Measurements from ENCODE around the gene ZNF22.
A peak's percentile ranks its signal among the peaks of the same experiment; 100 is the strongest.

The ZNF22 gene

DNA sequence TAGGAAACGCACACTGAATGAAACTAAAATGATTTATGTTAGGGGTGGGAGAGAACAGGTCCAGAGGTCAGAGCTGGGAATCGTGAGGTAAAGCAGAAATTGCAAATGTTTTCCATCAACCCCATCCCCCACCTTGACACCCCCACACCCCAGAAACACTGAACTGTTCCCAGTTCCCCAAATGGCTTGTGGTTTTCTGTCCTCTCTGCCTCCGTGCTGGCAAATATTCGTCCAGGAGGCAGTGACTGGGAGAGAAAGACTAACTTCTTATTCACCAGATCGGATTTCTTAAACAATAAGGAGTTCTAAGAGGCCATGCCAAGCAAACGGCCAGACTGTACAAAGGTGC, 41.9 kb upstream of the ZNF22 start:
- peak overlapping the region; percentile 60 for H3K27ac ChIP-seq (ENCODE audit: low read length)
- peak overlapping the region; percentile 85 to 90 for H3K4me3 ChIP-seq (ENCODE audit: low read length in 2 of 2)
- H3K36me3 ChIP-seq (ENCODE audit: control insufficient read depth in 2 of 2, insufficient read depth in 2 of 2, low read length in 2 of 2) = peaks cover 2 to 10% of the 10 kb centered on the region in 2 donors
- H3K4me1 ChIP-seq (ENCODE audit: control insufficient read depth, insufficient read depth, low read length) = peaks cover 58% of the 10 kb centered on the region
- H3K9me3 ChIP-seq (ENCODE audit: control insufficient read depth in 2 of 2, low read length in 2 of 2) = no peaks in the 10 kb centered on the region
- peak overlapping the region; percentile 70 to 75 for H3K9ac ChIP-seq (ENCODE audit: low read length in 2 of 2)
- no peaks in the 10 kb centered on the region for H3K27me3 ChIP-seq (ENCODE audit: control insufficient read depth in 1 of 2, insufficient read depth in 2 of 2, low read length in 2 of 2)

DNA sequence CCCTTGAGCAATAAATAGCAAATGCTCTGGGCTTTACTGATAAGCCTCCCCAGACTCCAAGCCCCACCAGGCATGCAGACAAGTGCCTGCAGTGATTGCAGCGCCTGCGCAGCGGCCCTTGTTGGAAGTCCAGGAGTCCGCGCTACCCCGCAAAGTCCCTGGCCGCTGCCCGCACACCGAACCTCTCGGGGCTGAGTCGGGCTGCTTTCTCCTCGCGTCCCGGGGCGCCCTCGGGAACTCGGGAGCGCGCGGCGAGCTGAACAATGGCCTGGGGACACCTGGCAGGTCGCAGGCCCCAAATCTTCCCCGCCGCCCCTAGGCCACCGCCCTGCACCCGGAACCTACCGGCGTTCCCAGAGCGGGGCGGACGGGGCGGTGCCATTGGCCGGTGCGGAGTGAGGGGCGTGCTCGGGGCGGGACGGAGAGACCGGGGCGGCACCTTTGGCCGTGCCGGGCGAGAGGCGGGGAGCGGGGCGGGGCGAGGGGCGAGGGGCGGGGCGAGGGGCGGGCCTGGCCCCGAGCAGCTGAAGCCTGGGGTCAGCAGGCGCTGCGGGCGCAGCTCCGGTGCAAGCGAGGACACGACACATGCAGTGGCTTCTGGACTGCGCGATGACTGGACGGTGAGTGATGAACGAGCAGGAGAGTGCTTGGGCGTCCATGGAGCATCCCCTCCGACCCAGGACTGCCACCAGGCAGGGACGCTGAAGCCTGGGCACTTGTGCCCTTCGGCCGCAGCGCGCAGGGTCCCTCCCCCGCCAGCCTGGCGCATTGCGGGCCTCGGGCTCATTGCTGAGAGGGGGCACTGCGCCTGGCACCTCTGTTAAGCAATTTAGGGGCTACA, 41.3 kb upstream of the ZNF22 start, which contains the start of gene RASSF4:
TSS of gene RASSF4 (plus strand) at position 556 of the 841 bp plus-strand sequence. CDS start 10,401 bp downstream, outside the sequence.
- Histone ChIP-seq H3K4me1 (ENCODE audit: control insufficient read depth, insufficient read depth, low read length) (peaks cover 62% of the 10 kb centered on the region), H3K4me3 (ENCODE audit: low read length in 2 of 2) (peak within 1 kb of the TSS; percentile 90 to 91), H3K9me3 (ENCODE audit: control insufficient read depth in 2 of 2, low read length in 2 of 2) (no peaks in the 10 kb centered on the region), H3K27me3 (ENCODE audit: control insufficient read depth in 1 of 2, insufficient read depth in 2 of 2, low read length in 2 of 2) (no peaks in the 10 kb centered on the region), H3K36me3 (ENCODE audit: control insufficient read depth in 2 of 2, insufficient read depth in 2 of 2, low read length in 2 of 2) (peaks cover 2 to 10% of the 10 kb centered on the region in 2 donors), H3K27ac (ENCODE audit: low read length) (peak within 1 kb of the TSS; percentile 60), H3K9ac (ENCODE audit: low read length in 2 of 2) (peak within 1 kb of the TSS; percentile 70 to 75)

DNA sequence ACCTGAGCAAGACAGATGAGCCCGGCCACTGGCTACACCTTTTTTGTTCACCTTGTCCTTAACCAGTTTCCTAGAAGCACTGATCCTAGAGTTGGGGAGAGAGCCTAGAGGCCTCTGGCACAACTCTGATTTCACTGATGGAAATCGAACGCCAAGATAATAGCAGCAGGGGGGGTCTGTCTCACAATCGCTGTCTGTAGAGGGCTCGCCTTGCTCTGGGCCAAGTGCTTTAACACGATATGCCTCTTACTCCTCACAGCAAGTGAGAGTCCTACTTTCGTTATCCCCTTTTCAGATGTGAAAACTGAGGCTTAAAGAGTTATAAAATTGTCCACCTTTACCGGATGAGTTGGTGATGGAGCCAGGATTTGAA, 40.6 kb upstream of the ZNF22 start:
- H3K9me3 ChIP-seq (ENCODE audit: control insufficient read depth in 2 of 2, low read length in 2 of 2) = no peaks in the 10 kb centered on the region
- no peaks in the 10 kb centered on the region for H3K27me3 ChIP-seq (ENCODE audit: control insufficient read depth in 1 of 2, insufficient read depth in 2 of 2, low read length in 2 of 2)
- H3K27ac ChIP-seq (ENCODE audit: low read length) = peak overlapping the region; percentile 37
- H3K9ac ChIP-seq (ENCODE audit: low read length in 2 of 2) = peak overlapping the region; percentile 60 to 69
- peaks cover 68% of the 10 kb centered on the region for H3K4me1 ChIP-seq (ENCODE audit: control insufficient read depth, insufficient read depth, low read length)
- H3K4me3 ChIP-seq (ENCODE audit: low read length in 2 of 2) = peak overlapping the region; percentile 90 to 91
- peaks cover 2 to 10% of the 10 kb centered on the region in 2 donors for H3K36me3 ChIP-seq (ENCODE audit: control insufficient read depth in 2 of 2, insufficient read depth in 2 of 2, low read length in 2 of 2)

DNA sequence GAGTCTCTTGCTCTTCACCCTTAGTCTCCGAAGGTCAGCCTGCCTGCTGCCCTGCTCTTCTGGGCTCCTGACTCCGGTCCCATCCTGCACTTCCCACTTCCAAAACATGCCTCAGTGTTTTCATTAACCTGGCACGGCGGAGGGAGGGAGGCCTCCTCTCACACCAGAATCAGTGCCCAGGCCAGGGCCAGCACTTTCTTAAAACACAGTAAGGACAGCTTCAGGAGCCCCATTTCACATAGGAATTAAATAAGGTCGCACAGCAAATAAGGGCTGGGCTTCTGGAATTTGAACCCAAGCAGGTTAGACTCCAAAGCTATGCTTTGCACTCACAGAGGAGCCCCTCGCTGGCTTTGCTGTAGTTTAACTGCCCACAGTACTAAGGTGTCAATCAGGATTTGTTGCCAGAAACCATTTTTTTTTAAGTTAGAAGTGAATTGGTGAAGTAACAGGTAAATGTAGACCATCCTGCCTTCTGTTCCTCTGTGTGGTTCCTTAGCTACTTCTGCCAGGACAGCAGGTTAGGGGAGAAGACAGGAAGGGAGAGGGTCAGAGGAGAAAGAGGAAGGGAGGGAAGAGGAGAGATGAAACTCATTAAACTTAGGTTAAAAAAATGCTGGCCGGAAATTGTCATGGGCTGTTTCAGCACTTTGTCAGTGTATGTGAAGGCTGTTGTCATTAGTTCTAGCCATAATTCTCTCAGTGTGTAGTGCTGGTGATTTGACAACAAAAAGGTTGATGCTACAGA, 40.1 kb upstream of the ZNF22 start:
- H3K4me3 ChIP-seq (ENCODE audit: low read length in 2 of 2) = peak overlapping the region; percentile 90 to 91
- H3K27me3 ChIP-seq (ENCODE audit: control insufficient read depth in 1 of 2, insufficient read depth in 2 of 2, low read length in 2 of 2) = no peaks in the 10 kb centered on the region
- peak overlapping the region; percentile 37 for H3K27ac ChIP-seq (ENCODE audit: low read length)
- H3K9me3 ChIP-seq (ENCODE audit: control insufficient read depth in 2 of 2, low read length in 2 of 2) = no peaks in the 10 kb centered on the region
- H3K9ac ChIP-seq (ENCODE audit: low read length in 2 of 2) = peak overlapping the region; percentile 60 to 69
- H3K36me3 ChIP-seq (ENCODE audit: control insufficient read depth in 2 of 2, insufficient read depth in 2 of 2, low read length in 2 of 2) = peaks cover 2 to 7% of the 10 kb centered on the region in 2 donors
- H3K4me1 ChIP-seq (ENCODE audit: control insufficient read depth, insufficient read depth, low read length) = peaks cover 70% of the 10 kb centered on the region

DNA sequence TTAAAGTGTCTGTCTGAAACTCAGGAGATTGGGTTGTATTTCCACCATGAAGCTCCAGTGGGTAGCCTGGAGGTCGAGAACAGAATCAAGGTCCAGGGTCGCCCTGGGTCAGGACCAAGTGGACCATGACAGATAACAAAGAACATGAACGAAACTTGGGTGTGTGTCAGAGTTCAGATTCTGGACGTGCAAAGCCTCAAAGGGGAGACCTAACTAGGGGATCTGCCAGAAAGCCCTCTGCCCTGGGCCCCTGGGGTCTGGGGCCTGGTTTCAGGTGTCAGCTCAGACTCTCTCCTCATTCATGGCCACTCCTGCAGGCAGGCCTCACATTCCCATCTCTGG, 39.5 kb upstream of the ZNF22 start:
- peak overlapping the region; percentile 5 to 69 for H3K9ac ChIP-seq (ENCODE audit: low read length in 2 of 2)
- H3K27me3 ChIP-seq (ENCODE audit: control insufficient read depth in 1 of 2, insufficient read depth in 2 of 2, low read length in 2 of 2) = no peaks in the 10 kb centered on the region
- no peak overlapping the region for H3K27ac ChIP-seq (ENCODE audit: low read length)
- no peaks in the 10 kb centered on the region for H3K9me3 ChIP-seq (ENCODE audit: control insufficient read depth in 2 of 2, low read length in 2 of 2)
- peaks cover 68% of the 10 kb centered on the region for H3K4me1 ChIP-seq (ENCODE audit: control insufficient read depth, insufficient read depth, low read length)
- peak overlapping the region in 1 of 2 donors; percentile 90 for H3K4me3 ChIP-seq (ENCODE audit: low read length in 2 of 2)
- peaks cover 0 to 2% of the 10 kb centered on the region in 2 donors for H3K36me3 ChIP-seq (ENCODE audit: control insufficient read depth in 2 of 2, insufficient read depth in 2 of 2, low read length in 2 of 2)

DNA sequence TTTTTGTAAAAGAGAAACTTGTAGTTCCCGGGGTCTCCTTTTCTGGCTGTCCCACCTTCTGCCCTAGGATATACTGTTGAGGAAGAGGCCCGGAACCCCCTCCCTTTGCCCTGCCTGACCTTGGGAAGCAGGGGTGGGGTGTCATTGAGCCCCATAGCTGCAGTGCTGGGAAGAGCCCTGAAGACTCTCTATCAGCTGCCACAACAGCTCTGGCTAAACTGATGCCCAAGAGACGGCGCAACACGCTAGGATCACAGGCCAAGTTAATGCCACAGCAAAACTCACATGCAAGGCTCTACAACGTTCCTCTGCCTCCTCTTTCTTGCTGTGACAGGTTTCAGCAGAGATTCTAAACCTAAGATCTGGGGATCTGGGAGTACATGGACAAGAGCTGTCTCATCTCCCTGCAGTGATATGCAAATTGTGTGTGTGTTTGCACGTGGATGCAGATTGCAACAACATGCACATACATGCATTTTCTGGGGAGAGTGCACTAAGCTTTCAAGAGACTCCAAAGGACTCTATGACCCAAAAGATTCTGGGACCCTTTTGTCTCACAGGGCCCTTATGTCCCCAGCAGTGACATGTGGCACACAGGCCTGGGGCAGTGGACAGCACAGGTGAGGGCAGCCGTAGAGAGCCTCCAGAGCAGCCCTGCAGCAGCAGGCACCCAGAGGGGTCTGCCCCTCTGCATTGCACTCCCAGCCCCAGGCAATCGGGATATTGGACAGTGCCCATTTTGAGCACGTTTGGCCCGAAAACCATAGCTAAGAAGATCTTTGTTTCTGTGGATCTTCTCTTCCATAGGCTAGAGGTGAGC, 38.6 kb upstream of the ZNF22 start:
- Histone ChIP-seq H3K27me3 (ENCODE audit: control insufficient read depth in 1 of 2, insufficient read depth in 2 of 2, low read length in 2 of 2) (no peaks in the 10 kb centered on the region), H3K27ac (ENCODE audit: low read length) (no peak overlapping the region), H3K4me1 (ENCODE audit: control insufficient read depth, insufficient read depth, low read length) (peaks cover 75% of the 10 kb centered on the region), H3K36me3 (ENCODE audit: control insufficient read depth in 2 of 2, insufficient read depth in 2 of 2, low read length in 2 of 2) (no peaks in the 10 kb centered on the region), H3K9me3 (ENCODE audit: control insufficient read depth in 2 of 2, low read length in 2 of 2) (no peaks in the 10 kb centered on the region), H3K9ac (ENCODE audit: low read length in 2 of 2) (no peak overlapping the region), H3K4me3 (ENCODE audit: low read length in 2 of 2) (peak overlapping the region in 1 of 2 donors; percentile 90)

DNA sequence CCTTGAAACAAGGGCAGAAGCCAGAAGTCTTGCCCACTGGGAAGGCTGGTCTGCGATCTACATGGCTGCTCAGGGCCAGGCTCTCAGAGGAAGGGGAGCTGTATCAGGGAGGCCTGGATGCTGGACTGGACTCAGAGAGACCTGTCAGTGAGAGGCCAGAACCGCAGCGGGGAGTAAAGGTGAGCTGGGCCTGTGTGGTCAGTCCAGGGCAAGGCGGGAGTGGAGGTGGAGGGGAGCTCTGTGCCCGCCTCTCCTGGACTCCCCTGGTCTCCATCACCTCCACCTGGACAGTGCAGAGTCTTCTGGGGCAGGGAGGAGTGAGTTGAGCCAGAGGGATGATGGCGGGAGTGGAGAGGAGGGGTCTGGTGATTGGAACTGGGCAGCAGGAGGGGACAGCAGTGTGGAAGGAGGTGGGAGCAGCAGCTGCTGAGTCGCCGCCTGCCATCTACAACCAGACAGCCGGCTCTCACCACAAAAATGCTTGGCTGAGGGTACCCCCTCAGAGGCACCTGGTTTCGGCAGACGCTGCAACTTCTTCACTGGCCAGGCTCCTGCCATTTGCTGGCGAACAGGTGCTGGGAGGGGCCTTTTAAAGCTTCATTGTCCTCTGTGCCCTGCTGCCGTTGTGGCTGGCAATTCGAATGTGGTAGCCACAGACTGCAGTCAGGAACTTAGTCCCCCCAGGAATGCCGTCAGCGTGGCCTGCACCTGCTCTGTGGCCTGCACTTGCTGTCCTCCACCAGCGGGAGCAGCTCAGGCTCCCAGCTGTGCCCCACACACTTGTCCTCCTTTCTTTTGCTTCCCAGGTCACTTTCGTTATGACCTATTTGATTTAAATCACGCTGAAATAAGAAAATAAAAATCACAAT, 37.6 kb upstream of the ZNF22 start:
- Histone ChIP-seq H3K27me3 (ENCODE audit: control insufficient read depth in 1 of 2, insufficient read depth in 2 of 2, low read length in 2 of 2) (no peaks in the 10 kb centered on the region), H3K9me3 (ENCODE audit: control insufficient read depth in 2 of 2, low read length in 2 of 2) (no peaks in the 10 kb centered on the region), H3K4me1 (ENCODE audit: control insufficient read depth, insufficient read depth, low read length) (peaks cover 78% of the 10 kb centered on the region), H3K9ac (ENCODE audit: low read length in 2 of 2) (no peak overlapping the region), H3K4me3 (ENCODE audit: low read length in 2 of 2) (peak overlapping the region in 1 of 2 donors; percentile 22), H3K36me3 (ENCODE audit: control insufficient read depth in 2 of 2, insufficient read depth in 2 of 2, low read length in 2 of 2) (no peaks in the 10 kb centered on the region), H3K27ac (ENCODE audit: low read length) (peak overlapping the region; percentile 11)

DNA sequence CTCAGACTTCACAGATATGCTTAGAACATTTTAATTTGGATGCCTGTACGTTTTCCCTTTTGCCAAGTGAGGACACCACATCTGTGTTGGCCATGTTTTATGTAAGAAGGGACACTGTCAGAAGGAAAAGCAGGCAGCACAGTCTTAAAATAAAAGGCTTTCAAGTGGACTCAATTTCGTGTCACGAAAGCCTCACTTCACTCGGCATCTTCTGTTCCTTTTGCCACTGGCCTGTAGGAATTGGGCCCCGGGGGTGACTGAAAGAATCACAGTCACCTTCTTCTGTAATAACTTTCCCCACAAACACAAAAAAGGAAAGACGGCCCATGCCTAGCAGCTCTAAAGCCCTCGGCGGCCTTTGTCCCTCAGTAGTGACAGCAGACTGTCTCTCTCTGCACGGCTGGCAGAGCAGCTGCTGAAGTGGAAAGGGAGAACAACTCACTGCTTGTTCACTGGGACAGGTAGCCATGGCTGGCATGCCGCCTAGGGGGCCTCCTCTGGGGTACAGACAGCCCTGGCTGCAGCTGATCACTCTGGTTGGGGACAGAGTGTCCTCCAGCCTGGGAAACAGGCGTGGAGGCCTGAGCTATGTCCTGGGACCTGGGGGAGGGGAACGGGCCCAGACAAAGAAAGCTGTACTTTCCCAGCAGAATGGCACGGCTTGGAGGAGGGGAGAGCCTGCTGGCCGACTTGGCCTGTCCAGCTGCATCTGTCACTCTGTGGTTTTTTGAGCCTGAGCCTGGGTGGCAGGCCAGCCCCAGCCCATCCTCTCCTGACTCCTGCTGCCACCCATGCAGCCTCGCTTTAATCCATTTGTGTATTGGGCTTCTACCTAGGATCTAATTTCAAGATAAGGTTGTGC, 36.7 kb upstream of the ZNF22 start:
- Histone ChIP-seq H3K9me3 (ENCODE audit: control insufficient read depth in 2 of 2, low read length in 2 of 2) (no peaks in the 10 kb centered on the region), H3K4me3 (ENCODE audit: low read length in 2 of 2) (peak overlapping the region in 1 of 2 donors; percentile 29), H3K27ac (ENCODE audit: low read length) (peak overlapping the region; percentile 11), H3K36me3 (ENCODE audit: control insufficient read depth in 2 of 2, insufficient read depth in 2 of 2, low read length in 2 of 2) (peaks cover 0 to 3% of the 10 kb centered on the region in 2 donors), H3K4me1 (ENCODE audit: control insufficient read depth, insufficient read depth, low read length) (peaks cover 77% of the 10 kb centered on the region), H3K9ac (ENCODE audit: low read length in 2 of 2) (peak overlapping the region in 1 of 2 donors; percentile 36), H3K27me3 (ENCODE audit: control insufficient read depth in 1 of 2, insufficient read depth in 2 of 2, low read length in 2 of 2) (no peaks in the 10 kb centered on the region)

DNA sequence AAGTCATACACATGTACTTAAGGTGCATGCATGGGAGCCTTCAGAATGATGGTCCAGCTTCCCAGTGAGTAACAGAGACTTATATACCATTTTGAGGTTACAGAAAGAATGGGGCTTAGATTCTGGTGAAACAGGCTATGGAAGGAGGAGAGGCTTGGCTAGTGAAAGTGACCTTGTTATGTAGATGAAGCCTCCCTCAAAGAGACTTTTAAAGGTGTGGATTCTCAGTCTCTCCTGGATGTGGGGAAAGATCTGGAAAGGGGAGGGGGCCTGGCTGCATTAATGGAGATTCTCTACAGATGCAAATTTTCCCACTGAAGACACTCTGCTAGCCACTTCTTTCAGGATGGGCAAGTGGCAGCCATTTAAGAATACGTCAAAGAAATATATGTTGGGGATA, 35.6 kb upstream of the ZNF22 start:
- H3K4me1 ChIP-seq (ENCODE audit: control insufficient read depth, insufficient read depth, low read length) = peaks cover 73% of the 10 kb centered on the region

More for the DNA sequence above, 35.6 kb upstream of the ZNF22 start:
- Histone ChIP-seq H3K36me3 (ENCODE audit: control insufficient read depth in 2 of 2, insufficient read depth in 2 of 2, low read length in 2 of 2) (peaks cover 3 to 4% of the 10 kb centered on the region in 2 donors), H3K4me3 (ENCODE audit: low read length in 2 of 2) (no peak overlapping the region), H3K27ac (ENCODE audit: low read length) (no peak overlapping the region), H3K27me3 (ENCODE audit: control insufficient read depth in 1 of 2, insufficient read depth in 2 of 2, low read length in 2 of 2) (no peaks in the 10 kb centered on the region), H3K9me3 (ENCODE audit: control insufficient read depth in 2 of 2, low read length in 2 of 2) (no peaks in the 10 kb centered on the region), H3K9ac (ENCODE audit: low read length in 2 of 2) (no peak overlapping the region)
